ENCODE measurements around the gene DAPK1.

The DAPK1 gene

DNA sequence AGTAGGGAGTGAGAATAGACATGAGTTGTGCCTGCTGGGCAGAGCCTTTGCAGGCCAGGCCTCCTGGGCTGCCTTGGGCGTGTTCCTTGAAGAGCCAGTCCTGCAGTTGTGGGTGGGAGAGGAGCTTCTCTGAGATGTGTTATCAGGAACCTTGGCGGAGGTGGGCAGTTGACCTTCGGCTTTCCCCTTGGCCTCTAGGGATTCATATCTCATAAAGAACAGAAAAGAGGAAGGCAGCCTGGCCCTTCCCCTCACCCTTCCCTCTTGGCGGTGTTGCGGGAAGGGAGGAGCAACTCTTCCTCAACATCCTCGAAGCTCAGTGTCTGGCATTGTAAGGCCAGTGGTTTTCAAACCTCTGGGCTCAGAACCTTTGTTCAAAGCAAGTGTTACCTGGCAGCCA lies 59.2 kb downstream of the DAPK1 start:
- ChIA-PET POLR2A (no interaction called here), CTCF (no interaction called here)
- DNase-seq (ENCODE audit: low read depth, low spot score), result no peak

DNA sequence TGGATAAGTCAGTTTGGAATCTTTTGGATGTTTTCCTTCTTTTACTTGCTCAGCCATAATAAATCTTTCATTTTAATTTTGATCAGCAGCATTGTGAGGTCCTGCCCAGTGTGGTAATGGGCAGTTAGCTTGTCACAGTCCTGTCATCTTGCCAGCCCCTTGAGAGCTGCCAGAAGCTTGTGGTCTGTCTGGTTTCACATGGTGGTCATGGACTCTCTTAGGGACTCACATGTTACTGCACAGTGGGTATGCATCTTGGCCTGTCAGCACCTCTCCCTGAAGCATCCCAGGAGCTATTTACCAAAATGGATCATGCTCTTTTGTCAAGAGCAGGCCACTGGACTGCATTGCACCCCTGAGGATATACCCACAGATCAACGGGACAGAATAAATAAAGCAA lies 60.3 kb downstream of the DAPK1 start:
- TF ChIP-seq, protein P1, sequence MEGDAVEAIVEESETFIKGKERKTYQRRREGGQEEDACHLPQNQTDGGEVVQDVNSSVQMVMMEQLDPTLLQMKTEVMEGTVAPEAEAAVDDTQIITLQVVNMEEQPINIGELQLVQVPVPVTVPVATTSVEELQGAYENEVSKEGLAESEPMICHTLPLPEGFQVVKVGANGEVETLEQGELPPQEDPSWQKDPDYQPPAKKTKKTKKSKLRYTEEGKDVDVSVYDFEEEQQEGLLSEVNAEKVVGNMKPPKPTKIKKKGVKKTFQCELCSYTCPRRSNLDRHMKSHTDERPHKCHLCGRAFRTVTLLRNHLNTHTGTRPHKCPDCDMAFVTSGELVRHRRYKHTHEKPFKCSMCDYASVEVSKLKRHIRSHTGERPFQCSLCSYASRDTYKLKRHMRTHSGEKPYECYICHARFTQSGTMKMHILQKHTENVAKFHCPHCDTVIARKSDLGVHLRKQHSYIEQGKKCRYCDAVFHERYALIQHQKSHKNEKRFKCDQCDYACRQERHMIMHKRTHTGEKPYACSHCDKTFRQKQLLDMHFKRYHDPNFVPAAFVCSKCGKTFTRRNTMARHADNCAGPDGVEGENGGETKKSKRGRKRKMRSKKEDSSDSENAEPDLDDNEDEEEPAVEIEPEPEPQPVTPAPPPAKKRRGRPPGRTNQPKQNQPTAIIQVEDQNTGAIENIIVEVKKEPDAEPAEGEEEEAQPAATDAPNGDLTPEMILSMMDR (IDR thresholded peaks at IDR 0.05; ENCODE audit: insufficient read depth, low read length, missing control alignments), result no peak
- CTCF ChIA-PET, result no interaction called here
- no peak for DNase-seq (ENCODE audit: low read depth, low spot score)
- no peak overlapping the region for H3K4me3 ChIP-seq (ENCODE audit: low read depth, low read length)
- POLR2A ChIA-PET, result no interaction called here

More for the DNA sequence above, 59.2 kb downstream of the DAPK1 start:
- no peak overlapping the region for H3K4me3 ChIP-seq (ENCODE audit: low read depth, low read length)
- TF ChIP-seq, protein P1 (IDR thresholded peaks at IDR 0.05; ENCODE audit: insufficient read depth, low read length, missing control alignments), result no peak

DNA sequence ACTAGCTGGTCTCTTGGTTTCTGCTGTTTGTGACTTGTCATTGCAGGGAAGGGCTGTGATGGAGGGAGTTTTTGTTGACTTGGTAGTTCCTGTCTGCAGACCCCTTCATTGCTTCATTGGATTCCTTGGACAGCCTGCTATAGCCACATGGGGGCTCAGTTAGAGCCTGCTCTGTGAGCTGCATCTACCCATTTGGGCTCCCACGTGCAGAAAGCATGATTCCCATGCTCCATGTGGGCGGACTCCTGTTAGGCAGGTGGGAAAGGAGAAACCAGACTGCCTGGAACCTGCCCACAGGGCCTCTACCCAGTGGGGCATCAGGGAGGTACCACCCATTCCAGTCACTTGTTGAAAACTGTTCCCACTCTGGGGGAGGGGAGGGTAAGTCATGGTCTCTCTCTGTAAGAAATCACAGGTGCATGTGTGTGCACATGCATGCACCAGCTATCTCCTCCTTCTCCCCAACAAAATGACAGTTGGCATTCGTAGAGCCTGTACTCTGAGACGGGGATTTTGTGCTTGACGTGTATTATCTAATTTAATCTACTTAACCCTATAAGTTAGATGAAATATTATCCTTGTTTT lies 61.0 kb downstream of the DAPK1 start:
- H3K4me3 ChIP-seq (ENCODE audit: low read depth, low read length), result no peak overlapping the region
- TF ChIP-seq, protein P1 (IDR thresholded peaks at IDR 0.05; ENCODE audit: insufficient read depth, low read length, missing control alignments), result no peak
- ChIA-PET CTCF (no interaction called here), POLR2A (interaction anchor here (0.5 kb wide), 1 partner anchor 18 kb away, joined by 6 read pairs; no protein-coding TSS in a partner anchor)
- no peak for DNase-seq (ENCODE audit: low read depth, low spot score)

DNA sequence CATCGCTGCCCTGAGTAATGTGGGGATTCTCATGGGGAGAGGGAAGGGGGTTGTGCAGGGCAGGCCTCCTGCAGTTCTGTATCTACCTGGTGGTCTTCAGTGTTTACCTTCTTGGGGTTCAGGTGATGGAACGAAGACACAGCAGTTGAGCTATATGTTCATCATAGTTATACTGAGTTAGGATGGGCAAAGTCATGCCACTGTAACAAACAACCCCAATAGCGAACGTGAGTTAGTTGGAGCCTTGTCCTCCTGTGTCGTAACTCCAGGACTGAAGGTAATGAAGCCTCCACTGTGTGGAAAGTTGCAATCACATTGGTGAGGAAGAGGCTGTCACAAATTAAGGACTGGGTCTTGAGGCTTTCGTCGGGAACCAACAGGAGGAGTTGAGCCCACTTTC lies 64.4 kb downstream of the DAPK1 start:
- ChIA-PET POLR2A (no interaction called here), CTCF (no interaction called here)

DNA sequence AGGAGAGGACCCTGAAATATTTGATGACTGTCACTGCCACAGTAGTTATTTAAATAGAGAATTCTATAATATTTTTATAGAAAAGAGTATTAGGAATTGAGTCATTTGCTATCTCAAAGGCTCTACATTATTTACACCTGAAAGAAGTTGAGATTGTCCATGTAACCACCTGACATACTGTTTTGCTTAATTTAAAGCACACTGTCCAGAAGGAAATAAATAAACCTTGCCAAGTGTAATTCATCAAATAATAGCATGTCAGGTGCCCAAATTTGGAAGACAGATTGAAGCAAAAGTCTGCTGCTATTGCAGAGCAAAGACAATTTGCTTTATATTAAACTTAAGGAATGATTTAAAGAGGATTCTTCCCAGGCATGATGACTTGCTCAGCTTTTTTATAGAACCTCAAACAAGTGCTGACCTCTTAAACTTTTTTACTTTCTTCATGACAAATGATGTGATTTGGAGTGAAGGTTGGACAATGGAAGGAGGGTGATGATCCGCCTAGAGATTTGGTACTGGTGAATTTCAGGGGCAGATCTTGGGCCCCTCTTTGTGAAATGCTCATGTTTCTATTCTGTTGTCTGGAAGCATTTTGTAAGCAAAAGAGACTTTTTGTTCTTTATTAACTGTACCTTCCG lies 65.0 kb downstream of the DAPK1 start:
- DNase-seq (ENCODE audit: low read depth, low spot score), result no peak
- ChIA-PET CTCF (no interaction called here), POLR2A (no interaction called here)
- no peak overlapping the region for H3K4me3 ChIP-seq (ENCODE audit: low read depth, low read length)
- TF ChIP-seq, protein P1 (IDR thresholded peaks at IDR 0.05; ENCODE audit: insufficient read depth, low read length, missing control alignments), result no peak

More for the DNA sequence above, 64.4 kb downstream of the DAPK1 start:
- TF ChIP-seq, protein P1 (IDR thresholded peaks at IDR 0.05; ENCODE audit: insufficient read depth, low read length, missing control alignments), result no peak
- H3K4me3 ChIP-seq (ENCODE audit: low read depth, low read length), result no peak overlapping the region
- no peak for DNase-seq (ENCODE audit: low read depth, low spot score)

DNA sequence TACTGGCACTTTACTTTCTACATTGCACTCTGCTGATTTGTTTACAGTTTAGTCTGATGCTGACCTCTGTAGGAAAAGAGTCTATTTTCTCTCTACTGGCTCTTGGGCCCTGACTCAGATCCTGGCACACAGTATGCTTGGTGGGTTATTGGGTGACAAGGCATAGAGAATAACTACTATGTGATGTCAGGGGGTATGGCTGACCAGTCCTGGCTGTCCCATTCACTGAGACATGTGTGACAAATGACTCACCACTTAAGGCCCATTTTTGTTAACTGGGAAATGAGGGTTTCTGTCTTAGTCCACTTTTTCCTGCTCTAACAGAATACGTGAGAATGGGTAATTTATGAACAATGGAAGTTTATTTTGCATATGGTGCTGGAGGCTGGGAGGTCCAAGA lies 66.4 kb downstream of the DAPK1 start:
- DNase-seq (ENCODE audit: low read depth, low spot score), result no peak
- CTCF ChIA-PET, result no interaction called here
- POLR2A ChIA-PET, result no interaction called here
- H3K4me3 ChIP-seq (ENCODE audit: low read depth, low read length), result no peak overlapping the region
- TF ChIP-seq, protein P1 (IDR thresholded peaks at IDR 0.05; ENCODE audit: insufficient read depth, low read length, missing control alignments), result no peak
